PC-9 (cell line): Measurements from ENCODE around the gene HNRNPAB. TPM values are rescaled to one million over a fixed set of nuclear protein-coding genes. Genes with fewer than 3 reads are reported as not detected.

ENCODE experiments used
- BruUV-seq: library from RNA; stranded (reverse); fragments of 400-500 nt; replicated peaks from 2 replicates; lab custom pipeline; 2021; lab: Mats Ljungman, UMichigan
- CTCF ChIA-PET: fragments of 300-600 bp; sonication (Branson Sonifier 250); formaldehyde crosslinking; loops from one replicate; lab custom pipeline; 2022; ENCODE audit warnings: antibody characterized with exemption; lab: Charles Lee
- POLR2A ChIA-PET: fragments of 300-600 bp; sonication (Branson Sonifier 250); formaldehyde crosslinking; loops from one replicate; lab custom pipeline; 2022; ENCODE audit warnings: antibody characterized with exemption; ENCODE audit not compliant: unreplicated experiment; lab: Charles Lee
- DNase-seq, 2 experiments: peaks; one replicate each; pipeline versions ENCODE4 v3.0.0 to v3.0.0-alpha.2; 2015 to 2022; ENCODE audit warnings: mixed read lengths in 1 of 2
- H2AFZ ChIP-seq: fragments of 200-600 bp; sonication (generic); 2 replicates; pipeline ENCODE4 v1.8.1; 2017; ENCODE audit warnings: antibody characterized with exemption
- H3F3A ChIP-seq: fragments of 200-600 bp; sonication (generic); 2 replicates; pipeline ENCODE4 v1.8.1; 2017; ENCODE audit warnings: antibody characterized with exemption, mild to moderate bottlenecking, low read depth; ENCODE audit not compliant: insufficient read depth
- H3K27ac ChIP-seq: fragments of 200-600 bp; sonication (generic); 2 replicates; pipeline ENCODE4 v1.6.1; 2016; ENCODE audit warnings: mixed run types
- H3K27me3 ChIP-seq: fragments of 200-600 bp; sonication (generic); 2 replicates; pipeline ENCODE4 v1.6.1; 2016; ENCODE audit warnings: low read depth, mixed run types; ENCODE audit not compliant: insufficient read depth
- H3K36me3 ChIP-seq: fragments of 200-600 bp; sonication (generic); 2 replicates; pipeline ENCODE4 v1.6.1; 2016; ENCODE audit warnings: low read depth, mixed run types
- H3K4me1 ChIP-seq: fragments of 200-600 bp; sonication (generic); replicated peaks from 2 replicates; pipeline ENCODE4 v1.6.1; 2016; ENCODE audit warnings: mixed run types; ENCODE audit not compliant: insufficient read depth
- H3K4me2 ChIP-seq: fragments of 200-600 bp; sonication (generic); 2 replicates; pipeline ENCODE4 v1.6.1; 2017; ENCODE audit warnings: mixed run types
- H3K4me3 ChIP-seq: fragments of 200-600 bp; sonication (generic); 2 replicates; pipeline ENCODE4 v1.6.1; 2016; ENCODE audit warnings: mixed run types
- H3K79me2 ChIP-seq: fragments of 200-600 bp; sonication (generic); 2 replicates; pipeline ENCODE4 v1.6.1; 2017; ENCODE audit warnings: low read depth, mixed run types
- H3K9me2 ChIP-seq: fragments of 200-600 bp; sonication (generic); 2 replicates; pipeline ENCODE4 v1.8.1; 2017; ENCODE audit warnings: mild to moderate bottlenecking; ENCODE audit not compliant: insufficient read depth
- H3K9me3 ChIP-seq: fragments of 200-600 bp; sonication (generic); 2 replicates; pipeline ENCODE4 v1.8.1; 2016; ENCODE audit warnings: low read depth; ENCODE audit not compliant: insufficient read depth
- H4K20me1 ChIP-seq: fragments of 200-600 bp; sonication (generic); 2 replicates; pipeline ENCODE4 v1.8.1; 2017; ENCODE audit not compliant: insufficient read depth
- CTCF ChIP-seq: fragments of 200-600 bp; sonication (generic); conservative IDR thresholded peaks from 2 replicates; pipeline ENCODE4 v1.6.1; 2017; ENCODE audit warnings: mixed run types, antibody characterized with exemption, mild to moderate bottlenecking, moderate library complexity
- EZH2 ChIP-seq: fragments of 200-600 bp; sonication (generic); IDR thresholded peaks from 2 replicates; pipeline ENCODE4 v1.8.0; 2017; ENCODE audit warnings: antibody characterized with exemption, low read depth
- intact Hi-C: fragments of 100-400 bp; cut with micrococcal nuclease; formaldehyde crosslinking; loops from one replicate; pipeline ENCODE4 v1.10.0; 2022; ENCODE audit not compliant: unreplicated experiment
- total RNA-seq: library from RNA; stranded (reverse); gene quantifications from 2 replicates; pipeline ENCODE4 v1.2.3, GENCODE V29; 2021

HNRNPAB gene
- total RNA-seq, 1 experiment from 2014 or later = 193 TPM

- no peak overlapping the region for H3K4me2 ChIP-seq
- no peak for DNase-seq
- no TSS peak for BruUV-seq
- H3K9me2 ChIP-seq = no peaks in the 10 kb centered on the region
- H3K79me2 ChIP-seq = peaks cover 10% of the 10 kb centered on the region; the same call in 1 of the 2 replicates
- H3K36me3 ChIP-seq = no peaks in the 10 kb centered on the region
- TF ChIP-seq EZH2 (no peak), CTCF (no peak)
- peaks cover 9% of the 10 kb centered on the region for H3K4me1 ChIP-seq
- ChIA-PET CTCF (no interaction called here), POLR2A (no interaction called here)
- peaks cover 16% of the 10 kb centered on the region; the same call in 1 of the 2 replicates for H3F3A ChIP-seq
- no peak overlapping the region for H3K27ac ChIP-seq
- intact Hi-C loops = loop anchor here (5.0 kb wide), 1 partner anchor 38 kb away; no protein-coding TSS in a partner anchor
- H3K27me3 ChIP-seq = peaks cover 4% of the 10 kb centered on the region; the same call in 1 of the 2 replicates
- no peaks in the 10 kb centered on the region for H4K20me1 ChIP-seq
- no peaks in the 10 kb centered on the region for H3K9me3 ChIP-seq
- H2AFZ ChIP-seq = no peak overlapping the region
- no peak overlapping the region for H3K4me3 ChIP-seq
Measured at GRCh38 chr5:178199581-178200434, 4.5 kb upstream of the HNRNPAB start.

- intact Hi-C loops = loop anchor here (5.0 kb wide), 1 partner anchor 39 kb away; no protein-coding TSS in a partner anchor
- Histone ChIP-seq H2AFZ (no peak overlapping the region), H3K4me1 (peaks cover 13% of the 10 kb centered on the region), H3K4me2 (no peak overlapping the region; the same call in 1 of the 2 replicates), H3K9me3 (no peaks in the 10 kb centered on the region), H3K4me3 (no peak overlapping the region), H3K79me2 (peaks cover 25% of the 10 kb centered on the region), H3K9me2 (no peaks in the 10 kb centered on the region), H4K20me1 (peaks cover 11% of the 10 kb centered on the region), H3K27me3 (no peaks in the 10 kb centered on the region), H3F3A (peaks cover 27% of the 10 kb centered on the region; the same call in 1 of the 2 replicates), H3K36me3 (peaks cover 8% of the 10 kb centered on the region), H3K27ac (no peak overlapping the region)
- BruUV-seq = no TSS peak
- TF ChIP-seq CTCF = no peak
- TF ChIP-seq EZH2 = no peak
- CTCF ChIA-PET = no interaction called here
- DNase-seq = no peak
- POLR2A ChIA-PET = no interaction called here
Measured at GRCh38 chr5:178201221-178201926, 3.0 kb upstream of the HNRNPAB start.

GRCh38 chr5:178201927-178202235 is 2.5 kb upstream of the HNRNPAB start:
- intact Hi-C loops = loop anchor here (5.0 kb wide), 1 partner anchor 40 kb away; no protein-coding TSS in a partner anchor
- H3K4me1 ChIP-seq = peaks cover 18% of the 10 kb centered on the region
- DNase-seq = peak; percentile 29 to 67
- H3K9me2 ChIP-seq = no peaks in the 10 kb centered on the region
- H3K27ac ChIP-seq = no peak overlapping the region
- H3K9me3 ChIP-seq = no peaks in the 10 kb centered on the region
- peaks cover 32% of the 10 kb centered on the region; the same call in 1 of the 2 replicates for H3F3A ChIP-seq
- H3K4me2 ChIP-seq = no peak overlapping the region
- CTCF ChIA-PET = no interaction called here
- H3K36me3 ChIP-seq = peaks cover 13% of the 10 kb centered on the region
- H4K20me1 ChIP-seq = peaks cover 16% of the 10 kb centered on the region
- no peak for TF ChIP-seq CTCF
- H3K79me2 ChIP-seq = peaks cover 30% of the 10 kb centered on the region
- no peaks in the 10 kb centered on the region for H3K27me3 ChIP-seq
- H2AFZ ChIP-seq = no peak overlapping the region
- no peak overlapping the region for H3K4me3 ChIP-seq
- POLR2A ChIA-PET = no interaction called here
- no TSS peak for BruUV-seq
